Trophoblast cell (in vitro differentiated cells and primary cell): ENCODE measurements around the gene TPCN1.

Experiments used
- DNase-seq, 2 donors: peaks; one replicate each; pipeline ENCODE4 v3.0.0-alpha.2; 2016
- H2AFZ ChIP-seq: 2 replicates; pipeline ENCODE4 v1.6.1; 2013; ENCODE audit warnings: low read length, moderate library complexity, mild to moderate bottlenecking; ENCODE audit not compliant: insufficient read depth, poor library complexity
- H2AK5ac ChIP-seq: 2 replicates; pipeline ENCODE4 v1.6.1; 2013; ENCODE audit warnings: mild to moderate bottlenecking, low read length
- H2BK120ac ChIP-seq: 2 replicates; pipeline ENCODE4 v1.6.1; 2013; ENCODE audit warnings: low read length, mild to moderate bottlenecking, moderate library complexity; ENCODE audit not compliant: insufficient read depth, poor library complexity
- H2BK12ac ChIP-seq: 2 replicates; pipeline ENCODE4 v1.6.1; 2013; ENCODE audit warnings: mild to moderate bottlenecking, low read length, moderate library complexity
- H2BK5ac ChIP-seq: 2 replicates; pipeline ENCODE4 v1.6.1; 2013; ENCODE audit warnings: low read length, low read depth, moderate library complexity, mild to moderate bottlenecking; ENCODE audit not compliant: poor library complexity
- H3K14ac ChIP-seq: 2 replicates; pipeline ENCODE4 v1.6.1; 2013; ENCODE audit warnings: mild to moderate bottlenecking, low read length
- H3K18ac ChIP-seq: 2 replicates; pipeline ENCODE4 v1.6.1; 2013; ENCODE audit warnings: mild to moderate bottlenecking, low read length
- H3K23ac ChIP-seq: 2 replicates; pipeline ENCODE4 v1.6.1; 2013; ENCODE audit warnings: low read length
- H3K27ac ChIP-seq: 2 replicates; pipeline ENCODE4 v1.5.1; 2013; ENCODE audit warnings: low read depth, mild to moderate bottlenecking, inconsistent platforms, low read length, moderate library complexity
- H3K27me3 ChIP-seq: 2 replicates; pipeline ENCODE4 v1.6.1; 2013; ENCODE audit warnings: inconsistent platforms, mild to moderate bottlenecking, low read length, moderate library complexity; ENCODE audit not compliant: insufficient read depth
- H3K36me3 ChIP-seq, 2 experiments: 1 replicate in 1 of 2; 2 replicates in 1 of 2; pipeline ENCODE4 v1.6.1; 2013; ENCODE audit warnings: low read length in 2 of 2, mild to moderate bottlenecking in 2 of 2, moderate library complexity in 1 of 2; ENCODE audit not compliant: insufficient read depth in 2 of 2, control insufficient read depth in 1 of 2
- H3K4ac ChIP-seq: 2 replicates; pipeline ENCODE4 v1.6.1; 2013; ENCODE audit warnings: low read depth, mild to moderate bottlenecking, low read length, moderate library complexity
- H3K4me1 ChIP-seq, 2 experiments: 1 replicate in 1 of 2; 2 replicates in 1 of 2; pipeline ENCODE4 v1.6.1; 2013; ENCODE audit warnings: low read length in 2 of 2, mild to moderate bottlenecking in 2 of 2, moderate library complexity in 1 of 2; ENCODE audit not compliant: insufficient read depth in 2 of 2, control insufficient read depth in 1 of 2
- H3K4me2 ChIP-seq: 2 replicates; pipeline ENCODE4 v1.6.1; 2013; ENCODE audit warnings: inconsistent platforms, mild to moderate bottlenecking, low read length, moderate library complexity
- H3K4me3 ChIP-seq: 2 replicates; pipeline ENCODE4 v1.5.1; 2013; ENCODE audit warnings: mild to moderate bottlenecking, low read depth, low read length, inconsistent platforms
- H3K79me1 ChIP-seq: one replicate; pipeline ENCODE4 v1.6.1; 2013; ENCODE audit warnings: low read length
- H3K79me2 ChIP-seq: 2 replicates; pipeline ENCODE4 v1.6.1; 2013; ENCODE audit warnings: low read length, mild to moderate bottlenecking; ENCODE audit not compliant: control insufficient read depth, insufficient read depth, poor library complexity
- H3K9ac ChIP-seq: 2 replicates; pipeline ENCODE4 v1.6.1; 2013; ENCODE audit warnings: mild to moderate bottlenecking, low read length
- H3K9me3 ChIP-seq: 2 replicates; pipeline ENCODE4 v1.6.1; 2013; ENCODE audit warnings: low read depth, mild to moderate bottlenecking, control low read depth, inconsistent platforms, low read length; ENCODE audit not compliant: insufficient read depth
- H4K12ac ChIP-seq: 2 replicates; pipeline ENCODE4 v1.6.1; 2013; ENCODE audit warnings: low read depth, mild to moderate bottlenecking, low read length, moderate library complexity
- H4K8ac ChIP-seq: 2 replicates; pipeline ENCODE4 v1.6.1; 2013; ENCODE audit warnings: low read depth, mild to moderate bottlenecking, low read length, moderate library complexity
- H4K91ac ChIP-seq: one replicate; pipeline ENCODE4 v1.6.1; 2013; ENCODE audit warnings: low read depth, mild to moderate bottlenecking, low read length, moderate library complexity
- WGBS: extraction: QIAGEN DNeasy Blood & Tissue Kit; methylation state at CpG from one replicate; pipeline ENCODE4 v1.1.7; 2013; ENCODE audit warnings: missing lambda C conversion rate; ENCODE audit not compliant: insufficient read length, insufficient coverage; ENCODE audit errors: extremely low coverage; 5-methylcytosine and 5-hydroxymethylcytosine counted together

The TPCN1 gene

GRCh38 chr12:113186033-113186365 is 35.3 kb upstream of the TPCN1 start:
- Histone ChIP-seq H3K14ac (peak overlapping the region; percentile 34), H3K23ac (no peak overlapping the region), H3K4ac (peak overlapping the region; percentile 3), H4K12ac (no peak overlapping the region), H3K4me1 (peaks cover 8 to 10% of the 10 kb centered on the region in 2 experiments), H2BK5ac (peak overlapping the region; percentile 81), H4K8ac (peak overlapping the region; percentile 98), H3K27ac (peak overlapping the region; percentile 76), H2AK5ac (no peak overlapping the region), H4K91ac (peak overlapping the region; percentile 90), H3K18ac (peak overlapping the region; percentile 73), H3K27me3 (no peaks in the 10 kb centered on the region), H3K9me3 (no peaks in the 10 kb centered on the region), H2BK120ac (peak overlapping the region; percentile 90), H3K36me3 (peaks cover 8 to 13% of the 10 kb centered on the region in 2 experiments), H3K9ac (peak overlapping the region; percentile 74), H3K79me2 (peaks cover 11% of the 10 kb centered on the region), H3K79me1 (peaks cover 14% of the 10 kb centered on the region), H2AFZ (peak overlapping the region; percentile 90), H2BK12ac (no peak overlapping the region), H3K4me3 (peak overlapping the region; percentile 94), H3K4me2 (peak overlapping the region; percentile 70)
- WGBS: no CpG with 5 or more reads among the region's 11 CpGs
- no peak for DNase-seq

GRCh38 chr12:113186666-113187325 is 34.5 kb upstream of the TPCN1 start:
- no peak overlapping the region for H4K91ac ChIP-seq
- H2AFZ ChIP-seq: no peak overlapping the region
- H3K4ac ChIP-seq: no peak overlapping the region
- H3K27me3 ChIP-seq: no peaks in the 10 kb centered on the region
- H3K4me3 ChIP-seq: no peak overlapping the region
- H3K79me1 ChIP-seq: peaks cover 14% of the 10 kb centered on the region
- peaks cover 8 to 11% of the 10 kb centered on the region in 2 experiments for H3K4me1 ChIP-seq
- H2BK120ac ChIP-seq: no peak overlapping the region
- H3K27ac ChIP-seq: no peak overlapping the region
- peaks cover 15 to 21% of the 10 kb centered on the region in 2 experiments for H3K36me3 ChIP-seq
- H3K79me2 ChIP-seq: peaks cover 11% of the 10 kb centered on the region
- no peak overlapping the region for H3K4me2 ChIP-seq
- H2BK12ac ChIP-seq: no peak overlapping the region
- H3K9ac ChIP-seq: no peak overlapping the region
- H2BK5ac ChIP-seq: no peak overlapping the region
- H3K23ac ChIP-seq: no peak overlapping the region
- no peak overlapping the region for H3K14ac ChIP-seq
- no peak for DNase-seq
- H3K18ac ChIP-seq: no peak overlapping the region
- no peak overlapping the region for H4K12ac ChIP-seq
- no CpG with 5 or more reads among the region's 16 CpGs for WGBS
- no peak overlapping the region for H2AK5ac ChIP-seq
- no peak overlapping the region for H4K8ac ChIP-seq
- H3K9me3 ChIP-seq: no peaks in the 10 kb centered on the region

- H3K36me3 ChIP-seq: peaks cover 20 to 23% of the 10 kb centered on the region in 2 experiments
- WGBS: no CpG with 5 or more reads among the region's 2 CpGs
- H3K79me2 ChIP-seq: peaks cover 7% of the 10 kb centered on the region
- H3K23ac ChIP-seq: no peak overlapping the region
- no peak overlapping the region for H4K12ac ChIP-seq
- H3K27ac ChIP-seq: no peak overlapping the region
- H3K4me3 ChIP-seq: no peak overlapping the region
- no peak overlapping the region for H2BK5ac ChIP-seq
- H3K14ac ChIP-seq: no peak overlapping the region
- no peak overlapping the region for H2BK120ac ChIP-seq
- H3K79me1 ChIP-seq: peaks cover 12% of the 10 kb centered on the region
- no peak for DNase-seq
- H3K4ac ChIP-seq: no peak overlapping the region
- no peak overlapping the region for H3K9ac ChIP-seq
- H3K4me1 ChIP-seq: peaks cover 8 to 9% of the 10 kb centered on the region in 2 experiments
- no peak overlapping the region for H4K91ac ChIP-seq
- H3K9me3 ChIP-seq: no peaks in the 10 kb centered on the region
- H2BK12ac ChIP-seq: no peak overlapping the region
- H3K27me3 ChIP-seq: no peaks in the 10 kb centered on the region
- H3K18ac ChIP-seq: no peak overlapping the region
- H2AFZ ChIP-seq: no peak overlapping the region
- no peak overlapping the region for H4K8ac ChIP-seq
- H2AK5ac ChIP-seq: no peak overlapping the region
- no peak overlapping the region for H3K4me2 ChIP-seq
Observed at GRCh38 chr12:113189361-113189760, 31.9 kb upstream of the TPCN1 start.

- peaks cover 12% of the 10 kb centered on the region in 2 experiments for H3K4me1 ChIP-seq
- peaks cover 3% of the 10 kb centered on the region for H3K79me1 ChIP-seq
- no peak overlapping the region for H3K4me3 ChIP-seq
- H4K8ac ChIP-seq: no peak overlapping the region
- no peaks in the 10 kb centered on the region for H3K27me3 ChIP-seq
- H3K4me2 ChIP-seq: no peak overlapping the region
- DNase-seq: no peak
- H3K9me3 ChIP-seq: no peaks in the 10 kb centered on the region
- no peak overlapping the region for H3K9ac ChIP-seq
- H3K23ac ChIP-seq: no peak overlapping the region
- H3K4ac ChIP-seq: no peak overlapping the region
- no peak overlapping the region for H2BK12ac ChIP-seq
- H3K79me2 ChIP-seq: peaks cover 2% of the 10 kb centered on the region
- no peak overlapping the region for H3K27ac ChIP-seq
- no peak overlapping the region for H4K91ac ChIP-seq
- H4K12ac ChIP-seq: no peak overlapping the region
- no CpG with 5 or more reads among the region's 4 CpGs for WGBS
- peaks cover 20 to 23% of the 10 kb centered on the region in 2 experiments for H3K36me3 ChIP-seq
- no peak overlapping the region for H2AK5ac ChIP-seq
- H2AFZ ChIP-seq: no peak overlapping the region
- no peak overlapping the region for H2BK120ac ChIP-seq
- no peak overlapping the region for H3K18ac ChIP-seq
- no peak overlapping the region for H3K14ac ChIP-seq
- H2BK5ac ChIP-seq: no peak overlapping the region
Observed at GRCh38 chr12:113190761-113191160, 30.5 kb upstream of the TPCN1 start.
